GM23338 (cell line): ENCODE data around the gene SLC6A8.

Source experiments
- CTCF ChIP-seq, 2 experiments: fragments of 200-600 bp in 1 of 2; sonication (generic) in 1 of 2; conservative IDR thresholded peaks; 2 replicates each; pipeline versions ENCODE4 v1.5.1 to v1.6.1; 2016 to 2017; ENCODE audit warnings: antibody characterized with exemption in 2 of 2, low read depth in 2 of 2, mild to moderate bottlenecking in 2 of 2, moderate library complexity in 1 of 2
- ETS1 ChIP-seq: IDR thresholded peaks from 2 replicates; pipeline ENCODE4 v1.6.1; 2016; ENCODE audit warnings: antibody characterized with exemption
- EZH2phosphoT487 ChIP-seq: fragments of 200-600 bp; sonication (generic); IDR thresholded peaks from one replicate; pipeline ENCODE4 v1.8.1; 2018; ENCODE audit warnings: antibody characterized with exemption; ENCODE audit not compliant: unreplicated experiment
- POLR2AphosphoS5 ChIP-seq: IDR thresholded peaks from 2 replicates; pipeline ENCODE4 v1.6.1; 2016; ENCODE audit warnings: antibody characterized with exemption, low read depth
- REST ChIP-seq: IDR thresholded peaks from one replicate; pipeline ENCODE4 v1.6.1; 2018; ENCODE audit warnings: antibody characterized with exemption; ENCODE audit not compliant: unreplicated experiment
- ZNF331 ChIP-seq: fragments of 250-450 bp; sonication (Bioruptor Pico); IDR thresholded peaks from 2 replicates; pipeline ENCODE4 v1.5.0; 2020; ENCODE audit warnings: low read depth, mild to moderate bottlenecking, moderate library complexity

- TF ChIP-seq ETS1: no peak
- no peak for TF ChIP-seq ZNF331 (CRISPR knock-in tag)
- TF ChIP-seq EZH2phosphoT487: no peak
- peak; percentile 58 to 78 for TF ChIP-seq CTCF (conservative IDR thresholded peaks at IDR 0.05; ENCODE audit: low read depth in 2 of 2)
- TF ChIP-seq POLR2AphosphoS5: no peak
- no peak for TF ChIP-seq REST
Measured at GRCh38 chrX:153667956-153668396, 19.8 kb upstream of the SLC6A8 start.
